Osteoblast (primary cell): ENCODE data around the gene ASCC1. TPM values are rescaled to one million over a fixed set of nuclear protein-coding genes. Genes with fewer than 3 reads are reported as not detected.

ENCODE experiments used
- DNase-seq: peaks from one replicate; pipeline ENCODE4 v3.0.0; 2011; ENCODE audit warnings: low spot score, mixed read lengths; ENCODE audit not compliant: insufficient read length; ENCODE audit errors: missing footprints
- H2AFZ ChIP-seq: 2 replicates; pipeline ENCODE4 v1.6.0; 2011; ENCODE audit warnings: mild to moderate bottlenecking, low read length
- H3K27ac ChIP-seq: 2 replicates; pipeline ENCODE4 v1.5.1; 2011; ENCODE audit warnings: mild to moderate bottlenecking, low read depth, low read length, moderate library complexity
- H3K27me3 ChIP-seq: 2 replicates; pipeline ENCODE4 v1.6.0; 2012; ENCODE audit warnings: mild to moderate bottlenecking, control low read depth, inconsistent platforms, low read length, moderate library complexity; ENCODE audit not compliant: insufficient read depth
- H3K36me3 ChIP-seq: 2 replicates; pipeline ENCODE4 v1.5.1; 2011; ENCODE audit warnings: mild to moderate bottlenecking, low read length, control low read depth, moderate library complexity; ENCODE audit not compliant: insufficient read depth
- H3K4me1 ChIP-seq: 2 replicates; pipeline ENCODE4 v1.5.1; 2011; ENCODE audit warnings: mild to moderate bottlenecking, low read length, control low read depth, moderate library complexity; ENCODE audit not compliant: insufficient read depth
- H3K4me2 ChIP-seq: 2 replicates; pipeline ENCODE4 v1.6.0; 2011; ENCODE audit warnings: mild to moderate bottlenecking, low read length; ENCODE audit not compliant: insufficient read depth
- H3K4me3 ChIP-seq: fragments of 200-600 bp; sonication (generic); 3 replicates; pipeline ENCODE4 v1.5.1; 2012; ENCODE audit warnings: mild to moderate bottlenecking, low read length, inconsistent platforms; ENCODE audit not compliant: insufficient read depth
- H3K79me2 ChIP-seq: 2 replicates; pipeline ENCODE4 v1.6.0; 2012; ENCODE audit warnings: mild to moderate bottlenecking, low read length, control low read depth, inconsistent platforms; ENCODE audit not compliant: insufficient read depth
- H3K9me3 ChIP-seq: 2 replicates; pipeline ENCODE4 v1.5.1; 2011; ENCODE audit warnings: low read depth, low read length, control low read depth
- H4K20me1 ChIP-seq: 2 replicates; pipeline ENCODE4 v1.6.0; 2012; ENCODE audit warnings: mild to moderate bottlenecking, low read length, control low read depth; ENCODE audit not compliant: insufficient read depth
- CTCF ChIP-seq: IDR thresholded peaks from 2 replicates; pipeline ENCODE4 v1.5.1; 2011; ENCODE audit warnings: mild to moderate bottlenecking, low read depth, low read length, moderate library complexity; ENCODE audit errors: extremely low read depth
- total RNA-seq: library from RNA; depleted of rRNA; stranded (reverse); fragments of >200 nt; gene quantifications from 2 replicates; pipeline ENCODE4 v1.2.3, GENCODE V29; 2012

Gene ASCC1
- 40.2 and 50.1 TPM in 2 replicates for total RNA-seq

- H3K36me3 ChIP-seq, result peaks cover under 1% of the 10 kb centered on the region
- peak within 1 kb of the TSS; percentile 88 for H3K27ac ChIP-seq
- H3K27me3 ChIP-seq, result no peaks in the 10 kb centered on the region
- peaks cover 14% of the 10 kb centered on the region for H3K4me1 ChIP-seq
- H4K20me1 ChIP-seq, result no peaks in the 10 kb centered on the region
- H2AFZ ChIP-seq, result peak within 1 kb of the TSS; percentile 100
- H3K79me2 ChIP-seq, result peaks cover 30% of the 10 kb centered on the region
- H3K4me2 ChIP-seq, result peak within 1 kb of the TSS; percentile 99
- no peak for TF ChIP-seq CTCF
- peak; percentile 96 for DNase-seq
- H3K9me3 ChIP-seq, result no peaks in the 10 kb centered on the region
- peak within 1 kb of the TSS; percentile 98 for H3K4me3 ChIP-seq
These were observed at the start of gene ASCC1, which contains the start of gene ANAPC16 for GRCh38 chr10:72215611-72216549. Gene ASCC1 (minus strand): TSS chr10:72216276. CDS start chr10:72213298, 2,978 bp downstream. Gene ANAPC16 (plus strand): TSS chr10:72216012. CDS start chr10:72223915, 7,903 bp downstream.

GRCh38 chr10:72265508-72265907, 49.4 kb upstream of the ASCC1 start:
- no peaks in the 10 kb centered on the region for H4K20me1 ChIP-seq
- H3K36me3 ChIP-seq, result no peaks in the 10 kb centered on the region
- no peak overlapping the region for H3K4me2 ChIP-seq
- no peak for DNase-seq
- peaks cover 8% of the 10 kb centered on the region for H3K4me1 ChIP-seq
- no peaks in the 10 kb centered on the region for H3K27me3 ChIP-seq
- H2AFZ ChIP-seq, result no peak overlapping the region
- no peaks in the 10 kb centered on the region for H3K79me2 ChIP-seq
- H3K27ac ChIP-seq, result no peak overlapping the region
- H3K4me3 ChIP-seq, result no peak overlapping the region
- no peak for TF ChIP-seq CTCF
- H3K9me3 ChIP-seq, result no peaks in the 10 kb centered on the region

GRCh38 chr10:72264536-72264935, 48.5 kb upstream of the ASCC1 start:
- no peak for TF ChIP-seq CTCF
- Histone ChIP-seq H4K20me1 (no peaks in the 10 kb centered on the region), H3K4me3 (no peak overlapping the region), H3K27me3 (no peaks in the 10 kb centered on the region), H3K4me2 (no peak overlapping the region), H3K79me2 (no peaks in the 10 kb centered on the region), H3K36me3 (no peaks in the 10 kb centered on the region), H3K9me3 (no peaks in the 10 kb centered on the region), H3K27ac (no peak overlapping the region), H3K4me1 (peaks cover 18% of the 10 kb centered on the region), H2AFZ (no peak overlapping the region)
- DNase-seq, result no peak

- H3K27me3 ChIP-seq, result no peaks in the 10 kb centered on the region
- H3K79me2 ChIP-seq, result no peaks in the 10 kb centered on the region
- H2AFZ ChIP-seq, result no peak overlapping the region
- H4K20me1 ChIP-seq, result no peaks in the 10 kb centered on the region
- no peak overlapping the region for H3K4me3 ChIP-seq
- H3K9me3 ChIP-seq, result no peaks in the 10 kb centered on the region
- H3K27ac ChIP-seq, result no peak overlapping the region
- DNase-seq, result no peak
- peaks cover 22% of the 10 kb centered on the region for H3K4me1 ChIP-seq
- TF ChIP-seq CTCF, result no peak
- H3K4me2 ChIP-seq, result no peak overlapping the region
- H3K36me3 ChIP-seq, result no peaks in the 10 kb centered on the region
These were observed 47.7 kb upstream of the ASCC1 start for GRCh38 chr10:72263613-72264241.
